Natural killer cell (primary cell): ENCODE measurements around the gene C1QC. TPM values are rescaled to one million over a fixed set of nuclear protein-coding genes. Genes with fewer than 3 reads are reported as not detected.

ENCODE experiments used
- ATAC-seq, 3 donors: fragments of 150-1000 bp in 2 of 3; fragments of 200-7000 bp in 1 of 3; cut with Tn5 transposase; 1 replicate in 1 of 3; 2 replicates in 2 of 3; pipeline ENCODE4 v1.10.0; 2021; ENCODE audit warnings: mild to moderate bottlenecking in 2 of 3, moderate library complexity in 2 of 3
- DNase-seq, 2 donors: peaks; one replicate each; pipeline versions ENCODE4 v3.0.0 to v3.0.0-alpha.2; 2013 to 2021; ENCODE audit warnings: mixed read lengths in 1 of 2
- H3K27ac ChIP-seq: one replicate; pipeline ENCODE4 v1.5.1; 2013; ENCODE audit warnings: mild to moderate bottlenecking, low read length
- H3K27me3 ChIP-seq: one replicate; pipeline ENCODE4 v1.6.1; 2013; ENCODE audit warnings: low read length; ENCODE audit not compliant: control insufficient read depth, insufficient read depth
- H3K36me3 ChIP-seq: one replicate; pipeline ENCODE4 v1.6.1; 2013; ENCODE audit warnings: low read length; ENCODE audit not compliant: control insufficient read depth, insufficient read depth
- H3K4me1 ChIP-seq: one replicate; pipeline ENCODE4 v1.6.1; 2013; ENCODE audit warnings: low read length; ENCODE audit not compliant: control insufficient read depth, insufficient read depth
- H3K4me3 ChIP-seq: one replicate; pipeline ENCODE4 v1.5.1; 2013; ENCODE audit warnings: low read length
- H3K9me3 ChIP-seq: one replicate; pipeline ENCODE4 v1.6.1; 2013; ENCODE audit warnings: low read length; ENCODE audit not compliant: control insufficient read depth, insufficient read depth
- H3K27ac Mint-ChIP-seq, 2 donors: one replicate each; pipeline ENCODE4 v1.8.0; 2022; ENCODE audit warnings: mild to moderate bottlenecking in 2 of 2, mixed read lengths in 2 of 2, moderate library complexity in 1 of 2
- H3K27me3 Mint-ChIP-seq, 2 donors: one replicate each; pipeline ENCODE4 v1.8.0; 2022; ENCODE audit warnings: low read depth in 2 of 2, mixed read lengths in 2 of 2
- H3K36me3 Mint-ChIP-seq: one replicate; pipeline ENCODE4 v1.8.0; 2022; ENCODE audit warnings: mixed read lengths
- H3K4me1 Mint-ChIP-seq, 2 donors: one replicate each; pipeline ENCODE4 v1.8.0; 2022; ENCODE audit warnings: mixed read lengths in 2 of 2
- H3K4me3 Mint-ChIP-seq: one replicate; pipeline ENCODE4 v1.8.0; 2022; ENCODE audit warnings: mild to moderate bottlenecking, moderate library complexity, mixed read lengths
- H3K9me3 Mint-ChIP-seq, 2 donors: one replicate each; pipeline ENCODE4 v1.8.0; 2022; ENCODE audit warnings: mixed read lengths in 2 of 2
- WGBS: methylation state at CpG from one replicate; pipeline ENCODE4 v1.1.7; 2013; ENCODE audit warnings: missing lambda C conversion rate; ENCODE audit not compliant: insufficient coverage; 5-methylcytosine and 5-hydroxymethylcytosine counted together
- intact Hi-C: fragments of 100-400 bp; cut with micrococcal nuclease; formaldehyde crosslinking; loops from one replicate; pipeline ENCODE4 v1.14.2; 2022
- total RNA-seq, 4 donors: library from RNA; stranded (reverse); fragments of 120-200 nt in 1 of 4; gene quantifications; one replicate each; pipeline versions ENCODE4 v1.2.3 to v1.2.4, GENCODE V29; 2013 to 2022
- TF ChIP-seq, protein P1 (sequence below): fragments of 200-600 bp; IDR thresholded peaks from one replicate; pipeline ENCODE4 v1.8.0; 2022; ENCODE audit warnings: antibody characterized with exemption

C1QC gene
- total RNA-seq, 3 donors from 2014 or later (not counting 1 experiment from before 2014, with no cell fraction given) = 0.33 TPM; not detected in 2

DNA sequence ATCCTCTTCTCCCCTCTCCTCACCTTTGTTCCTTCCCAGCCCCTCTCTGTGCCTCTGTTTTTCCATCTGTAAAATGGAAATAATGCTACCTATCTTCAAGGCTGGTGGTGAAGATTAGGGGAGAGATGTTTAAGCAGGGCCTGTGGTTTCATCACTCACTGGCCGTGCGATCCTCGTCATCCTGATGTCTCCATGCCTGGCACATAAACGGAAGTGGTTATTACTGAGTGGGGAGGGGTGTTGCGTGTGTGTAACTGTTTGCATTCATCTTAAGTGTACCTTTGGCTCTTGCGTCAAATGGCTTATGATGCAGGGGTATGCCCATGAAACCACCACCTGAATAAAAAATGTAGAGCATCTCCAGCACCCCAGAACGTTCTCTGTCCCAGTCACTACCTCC is 24.2 kb upstream of the C1QC start:
- no peaks in the 10 kb centered on the region for H3K4me1 Mint-ChIP-seq
- peaks cover 5 to 23% of the 10 kb centered on the region in 2 donors for H3K27me3 Mint-ChIP-seq
- H3K27ac Mint-ChIP-seq = no peak overlapping the region
- H3K9me3 Mint-ChIP-seq = no peaks in the 10 kb centered on the region
- H3K4me3 Mint-ChIP-seq = no peak overlapping the region
- no peak for DNase-seq
- ATAC-seq = peak in 2 of 3 donors; percentile 34 to 51
- no peaks in the 10 kb centered on the region for H3K4me1 ChIP-seq
- H3K4me3 ChIP-seq = no peak overlapping the region
- intact Hi-C loops = no loop called here
- no peaks in the 10 kb centered on the region for H3K27me3 ChIP-seq
- 72% methylated on average over 7 of the region's 7 CpGs for WGBS
- H3K36me3 Mint-ChIP-seq = no peaks in the 10 kb centered on the region
- no peak overlapping the region for H3K27ac ChIP-seq
- H3K36me3 ChIP-seq = no peaks in the 10 kb centered on the region
- TF ChIP-seq, protein P1, sequence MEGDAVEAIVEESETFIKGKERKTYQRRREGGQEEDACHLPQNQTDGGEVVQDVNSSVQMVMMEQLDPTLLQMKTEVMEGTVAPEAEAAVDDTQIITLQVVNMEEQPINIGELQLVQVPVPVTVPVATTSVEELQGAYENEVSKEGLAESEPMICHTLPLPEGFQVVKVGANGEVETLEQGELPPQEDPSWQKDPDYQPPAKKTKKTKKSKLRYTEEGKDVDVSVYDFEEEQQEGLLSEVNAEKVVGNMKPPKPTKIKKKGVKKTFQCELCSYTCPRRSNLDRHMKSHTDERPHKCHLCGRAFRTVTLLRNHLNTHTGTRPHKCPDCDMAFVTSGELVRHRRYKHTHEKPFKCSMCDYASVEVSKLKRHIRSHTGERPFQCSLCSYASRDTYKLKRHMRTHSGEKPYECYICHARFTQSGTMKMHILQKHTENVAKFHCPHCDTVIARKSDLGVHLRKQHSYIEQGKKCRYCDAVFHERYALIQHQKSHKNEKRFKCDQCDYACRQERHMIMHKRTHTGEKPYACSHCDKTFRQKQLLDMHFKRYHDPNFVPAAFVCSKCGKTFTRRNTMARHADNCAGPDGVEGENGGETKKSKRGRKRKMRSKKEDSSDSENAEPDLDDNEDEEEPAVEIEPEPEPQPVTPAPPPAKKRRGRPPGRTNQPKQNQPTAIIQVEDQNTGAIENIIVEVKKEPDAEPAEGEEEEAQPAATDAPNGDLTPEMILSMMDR = no peak
- no peaks in the 10 kb centered on the region for H3K9me3 ChIP-seq

- Histone ChIP-seq H3K36me3 (no peaks in the 10 kb centered on the region), H3K27me3 (no peaks in the 10 kb centered on the region), H3K9me3 (no peaks in the 10 kb centered on the region), H3K27ac (no peak overlapping the region), H3K4me3 (no peak overlapping the region), H3K4me1 (no peaks in the 10 kb centered on the region)
- no peaks in the 10 kb centered on the region for H3K36me3 Mint-ChIP-seq
- no peak overlapping the region for H3K27ac Mint-ChIP-seq
- no peaks in the 10 kb centered on the region for H3K4me1 Mint-ChIP-seq
- 57% methylated on average over 11 of the region's 12 CpGs for WGBS
- no peaks in the 10 kb centered on the region for H3K9me3 Mint-ChIP-seq
- no peak overlapping the region for H3K4me3 Mint-ChIP-seq
- intact Hi-C loops = no loop called here
- DNase-seq (no peak), ATAC-seq (no peak)
- TF ChIP-seq, protein P1 = no peak
- H3K27me3 Mint-ChIP-seq = peaks cover 0 to 19% of the 10 kb centered on the region in 2 donors
These were observed 23.6 kb upstream of the C1QC start for GRCh38 chr1:22619798-22620197.

DNA sequence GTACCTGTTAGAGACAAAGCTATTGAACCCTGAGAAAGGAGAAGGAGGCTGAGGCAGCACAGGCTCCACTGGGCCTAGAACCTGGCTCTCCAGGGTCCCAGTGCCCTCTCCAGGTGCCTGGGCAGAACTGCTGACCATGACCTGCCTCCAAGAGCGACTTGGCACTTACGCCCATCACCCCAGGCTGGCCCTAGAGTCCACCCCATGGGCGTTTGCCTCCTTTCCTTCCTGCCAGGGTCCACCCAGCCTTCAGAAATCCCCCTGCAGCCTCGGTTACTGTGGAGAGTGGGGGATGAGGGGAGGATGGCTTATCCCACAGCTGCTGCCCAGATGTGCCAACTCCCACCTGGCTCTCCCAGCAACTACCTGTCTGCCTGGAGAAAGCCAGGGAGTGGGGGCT is 21.7 kb upstream of the C1QC start:
- Mint-ChIP-seq H3K4me1 (no peaks in the 10 kb centered on the region), H3K9me3 (no peaks in the 10 kb centered on the region), H3K27me3 (peaks cover 0 to 24% of the 10 kb centered on the region in 2 donors), H3K4me3 (no peak overlapping the region), H3K27ac (no peak overlapping the region), H3K36me3 (no peaks in the 10 kb centered on the region)
- TF ChIP-seq, protein P1 = no peak
- Histone ChIP-seq H3K36me3 (no peaks in the 10 kb centered on the region), H3K4me1 (no peaks in the 10 kb centered on the region), H3K4me3 (no peak overlapping the region), H3K27me3 (peaks cover 2% of the 10 kb centered on the region), H3K9me3 (no peaks in the 10 kb centered on the region), H3K27ac (no peak overlapping the region)
- 68% methylated on average over 3 of the region's 4 CpGs for WGBS
- no peak for ATAC-seq
- intact Hi-C loops = no loop called here
- DNase-seq = no peak

DNA sequence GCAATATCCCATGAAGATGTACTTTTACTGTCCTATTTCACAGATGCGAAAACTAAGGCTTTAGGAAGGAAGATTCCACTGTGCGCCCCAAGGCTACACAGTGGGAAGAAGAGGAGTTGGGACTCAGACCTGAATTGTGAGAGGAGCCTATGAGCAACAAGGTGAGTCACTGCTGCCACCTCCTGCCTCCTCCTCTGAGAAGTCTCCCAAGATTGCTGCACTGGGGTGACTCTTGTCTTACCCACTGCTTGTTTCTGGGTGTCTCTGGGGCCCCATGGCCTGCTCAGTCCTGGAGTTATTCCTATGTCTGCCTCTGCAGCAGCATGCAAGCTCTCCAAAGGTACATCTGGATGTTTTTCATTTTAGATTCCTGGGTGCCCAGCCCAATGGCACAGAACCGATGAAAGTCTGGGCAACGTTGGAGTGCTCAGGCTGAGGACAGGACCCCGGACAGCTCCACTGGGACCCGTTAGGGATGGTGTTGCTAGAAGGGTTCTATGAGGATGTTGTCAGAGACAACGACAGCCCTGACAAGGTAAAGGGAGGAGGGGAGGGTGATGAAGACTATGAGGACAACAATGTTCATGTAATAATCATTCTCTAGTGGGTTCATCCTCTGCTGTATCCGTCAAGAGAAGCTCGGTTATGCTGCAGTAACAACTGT is 18.0 kb upstream of the C1QC start:
- H3K4me1 ChIP-seq = no peaks in the 10 kb centered on the region
- DNase-seq (no peak), ATAC-seq (no peak)
- TF ChIP-seq, protein P1 = no peak
- no peaks in the 10 kb centered on the region for H3K36me3 ChIP-seq
- 45% methylated on average over 9 of the region's 9 CpGs for WGBS
- no peak overlapping the region for H3K4me3 ChIP-seq
- H3K9me3 Mint-ChIP-seq = no peaks in the 10 kb centered on the region
- H3K27ac ChIP-seq = no peak overlapping the region
- no peak overlapping the region for H3K4me3 Mint-ChIP-seq
- H3K4me1 Mint-ChIP-seq = no peaks in the 10 kb centered on the region
- H3K27ac Mint-ChIP-seq = no peak overlapping the region
- H3K27me3 Mint-ChIP-seq = peaks cover 25 to 39% of the 10 kb centered on the region in 2 donors
- H3K27me3 ChIP-seq = peaks cover 2% of the 10 kb centered on the region
- intact Hi-C loops = no loop called here
- H3K36me3 Mint-ChIP-seq = no peaks in the 10 kb centered on the region
- no peaks in the 10 kb centered on the region for H3K9me3 ChIP-seq
